NCI-H1694 treated with DMSO at 0.1 percent for 48 hours (cell line): ENCODE measurements around the gene GABRB1.

Source experiments
- DNase-seq: peaks from one replicate; lab custom pipeline; 2025; lab: John Stamatoyannopoulos, UW

The GABRB1 gene

DNA sequence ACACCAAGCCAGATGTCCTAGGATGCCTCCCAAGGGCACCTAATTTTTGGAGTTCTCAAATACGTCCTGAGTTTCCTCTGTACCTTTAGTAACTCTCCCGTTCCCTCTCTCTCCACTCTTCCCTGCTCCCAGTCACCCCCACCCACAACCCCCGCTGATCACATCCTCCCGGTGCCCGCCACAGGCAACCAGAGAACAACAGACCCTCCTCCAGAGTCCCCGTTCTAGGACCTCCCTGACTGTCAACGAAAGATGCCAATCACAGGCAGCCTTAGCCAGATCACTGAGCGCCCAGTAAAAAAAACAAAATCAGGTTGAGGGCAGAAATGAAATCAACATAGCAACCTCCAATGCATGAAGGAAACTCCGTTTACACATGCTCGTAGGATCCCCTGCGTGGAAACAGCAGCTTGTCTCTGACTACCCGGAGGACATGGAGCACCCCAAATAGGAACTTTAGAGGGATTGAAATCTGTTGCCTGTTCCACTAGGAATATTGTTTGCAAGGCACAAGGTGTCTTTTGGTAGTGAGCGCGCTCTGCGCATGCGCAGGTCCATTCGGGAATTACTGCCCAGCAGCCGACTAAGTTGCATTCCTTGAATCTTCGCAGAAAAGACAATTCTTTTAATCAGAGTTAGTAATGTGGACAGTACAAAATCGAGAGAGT lies at the start of gene GABRB1:
GABRB1 (plus strand) TSS at position 557 of the 668 bp plus-strand sequence.
- peak; percentile 13 for DNase-seq

DNA sequence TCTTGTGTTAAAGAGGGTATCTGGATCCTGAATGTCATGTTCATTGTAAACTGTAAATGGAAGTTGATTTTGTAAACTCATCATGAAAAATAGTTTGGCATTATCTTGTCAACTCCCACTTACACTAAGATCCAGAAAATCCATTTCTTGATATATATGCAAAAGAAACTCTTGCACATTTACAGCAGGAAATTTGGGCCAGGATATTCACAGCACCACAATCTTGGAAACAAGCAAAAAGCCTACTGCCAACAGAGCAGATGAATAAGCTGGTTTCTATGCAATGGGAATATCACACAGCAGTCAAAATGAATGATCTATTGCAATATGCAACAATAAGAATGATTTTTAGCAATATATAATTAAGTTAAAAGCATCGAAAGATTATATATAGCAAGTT lies 46.6 kb upstream of the GABRB1 start:
- DNase-seq, result no peak

DNA sequence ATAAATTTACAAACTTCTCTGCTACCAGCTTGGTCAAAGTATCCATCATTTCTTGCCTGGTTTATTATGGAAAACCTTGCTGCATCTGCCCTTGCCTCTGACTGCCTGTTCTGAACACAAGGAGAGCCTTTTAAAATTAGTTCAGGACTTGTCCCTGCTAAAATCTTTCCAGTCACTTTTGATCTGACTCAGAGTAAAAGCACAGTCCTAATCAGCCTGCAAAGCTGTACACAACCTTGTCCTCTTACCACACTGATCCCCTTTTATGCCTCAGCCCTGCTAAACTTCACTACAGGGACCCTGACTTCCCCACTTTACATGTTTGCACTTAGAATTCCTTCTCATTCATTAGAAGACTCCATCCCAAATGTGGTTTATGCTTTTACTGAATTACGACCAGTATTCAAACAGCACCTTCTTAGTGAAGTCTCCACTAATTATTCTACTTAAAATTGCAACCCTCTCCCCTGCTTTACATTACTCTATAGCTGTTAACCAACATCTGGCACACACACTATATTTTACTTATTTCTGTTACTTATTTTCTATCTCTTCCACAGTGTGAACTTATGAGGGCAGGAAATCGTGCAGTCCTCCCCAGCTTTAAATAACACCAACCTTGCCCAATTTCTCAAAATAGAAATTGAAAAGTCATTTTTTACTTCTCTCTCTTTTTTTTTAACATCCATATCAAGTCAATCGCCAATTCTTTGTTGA lies 44.3 kb upstream of the GABRB1 start:
- no peak for DNase-seq

DNA sequence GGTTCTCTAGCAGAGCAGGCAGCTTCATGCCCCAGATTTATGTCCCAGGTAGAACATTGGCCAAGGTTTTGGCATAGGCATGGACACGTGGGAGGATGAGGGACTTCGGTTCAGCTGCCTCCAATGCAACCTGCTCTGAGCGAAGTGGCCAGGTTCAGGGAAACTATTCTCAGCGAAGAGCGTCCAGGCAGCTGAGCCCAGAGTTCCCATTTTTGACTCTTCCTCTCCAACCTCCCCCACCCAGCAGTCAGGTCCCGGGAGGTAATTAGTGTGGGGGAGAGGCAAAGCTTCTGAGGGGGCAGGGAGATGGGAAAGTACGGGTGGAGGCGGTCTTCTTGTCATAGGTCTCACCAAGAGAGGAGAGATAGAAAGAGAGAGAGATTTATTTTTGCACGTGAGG lies 39.0 kb upstream of the GABRB1 start:
- no peak for DNase-seq

DNA sequence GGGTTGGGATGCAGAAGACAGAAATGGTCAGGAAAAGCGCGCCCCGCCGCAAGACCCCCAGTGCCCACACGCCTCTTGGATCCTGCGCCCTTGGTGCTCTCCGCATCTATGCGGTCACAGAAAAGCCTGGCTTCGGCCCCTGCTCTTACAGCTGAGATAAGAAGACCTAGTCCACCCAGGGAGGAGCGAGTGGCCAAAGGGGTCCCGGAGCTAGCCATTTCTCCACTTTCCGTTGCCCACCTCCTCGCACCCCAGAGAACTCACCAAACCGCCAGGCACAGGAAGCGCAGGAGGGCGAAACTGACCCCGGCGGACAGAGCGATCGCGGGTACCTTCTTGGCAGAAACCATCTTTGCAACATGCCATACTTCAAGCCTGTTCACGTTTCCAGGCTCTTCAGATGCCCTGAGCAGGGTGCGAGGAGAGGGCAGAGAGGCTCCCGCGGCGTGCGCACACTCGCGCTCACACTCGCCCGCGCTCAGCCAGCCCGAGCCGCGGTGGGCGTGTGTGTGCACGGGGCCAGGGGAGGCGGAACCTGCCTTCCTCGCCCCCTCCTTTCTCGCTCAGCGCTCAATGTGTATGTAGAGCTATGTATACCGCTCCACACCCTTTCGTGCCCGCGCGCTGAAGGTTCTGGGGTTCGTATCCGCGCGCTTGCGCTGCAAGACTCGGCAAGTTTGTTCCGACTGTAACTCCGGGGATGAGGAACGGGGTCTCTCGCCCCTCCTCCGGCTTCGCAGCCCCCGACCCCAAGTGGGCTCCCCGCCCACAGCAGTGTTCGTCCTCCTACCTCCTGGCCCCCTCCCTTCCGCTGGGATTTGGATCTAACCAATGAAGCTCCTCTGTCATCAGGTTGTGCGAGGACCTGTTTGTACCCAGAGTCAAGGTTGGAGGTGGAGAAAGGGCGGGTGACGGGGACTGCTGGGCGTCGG lies 38.0 kb upstream of the GABRB1 start, which contains the start of gene GABRA4:
GABRA4 (minus strand) TSS at position 507 of the 932 bp plus-strand sequence; CDS start at position 350, 157 bp downstream.
- no peak for DNase-seq

DNA sequence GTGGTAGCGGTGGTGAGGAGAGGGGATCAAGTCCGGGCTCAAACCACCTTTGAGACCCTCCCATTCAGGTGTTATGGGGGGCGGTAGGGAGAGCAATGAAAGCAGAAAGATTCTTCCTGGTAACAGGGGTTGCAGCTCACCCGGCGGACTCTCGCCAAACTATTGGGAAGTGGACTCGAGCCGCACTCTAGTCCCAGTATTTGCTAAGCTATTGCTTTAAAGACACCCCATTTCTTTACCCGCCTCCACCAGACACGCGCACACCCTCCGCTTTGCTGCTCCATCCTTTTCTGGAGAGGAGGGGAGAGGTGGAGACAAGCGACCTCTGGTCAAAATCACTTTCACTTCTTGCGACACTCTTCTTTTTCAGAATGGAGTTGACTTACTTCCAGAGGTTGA lies 37.4 kb upstream of the GABRB1 start:
- DNase-seq, result no peak

DNA sequence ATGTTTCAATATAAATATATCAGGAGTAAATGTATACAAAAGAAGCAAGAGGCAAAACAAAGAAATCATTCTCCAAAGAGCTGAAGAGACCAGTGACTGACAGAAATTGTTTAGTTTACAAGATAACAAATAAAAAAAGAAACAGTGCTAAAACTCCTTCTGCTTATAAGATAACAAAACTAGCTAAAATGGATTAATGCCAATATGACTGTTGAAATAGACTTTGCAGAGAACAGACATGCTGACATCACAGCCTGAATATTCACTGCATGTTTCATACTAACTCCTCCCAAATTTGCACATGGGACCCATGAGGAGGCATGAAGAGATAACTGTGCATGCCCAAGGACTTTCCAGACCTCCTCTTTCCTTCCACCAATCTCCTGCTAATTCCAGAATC lies 31.8 kb upstream of the GABRB1 start:
- no peak for DNase-seq

DNA sequence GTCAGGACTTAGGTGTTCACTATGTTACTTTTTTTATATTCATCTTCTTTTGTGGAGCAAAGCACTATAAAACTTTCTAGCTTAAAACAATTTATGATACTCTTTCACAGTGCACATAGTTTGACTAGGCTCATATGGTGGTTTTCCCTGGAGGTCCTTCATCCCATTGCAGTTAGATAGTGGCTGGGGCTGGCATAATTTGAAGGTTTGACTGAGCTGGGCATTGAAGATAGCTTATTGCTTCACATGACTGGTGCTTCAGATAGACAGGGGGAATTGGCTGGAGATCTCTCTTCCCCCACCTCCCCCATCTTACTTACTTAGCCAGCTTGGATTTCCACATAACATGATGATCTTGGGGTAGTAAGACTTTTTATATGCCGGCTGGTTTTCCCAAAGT lies 31.0 kb upstream of the GABRB1 start:
- DNase-seq, result no peak

DNA sequence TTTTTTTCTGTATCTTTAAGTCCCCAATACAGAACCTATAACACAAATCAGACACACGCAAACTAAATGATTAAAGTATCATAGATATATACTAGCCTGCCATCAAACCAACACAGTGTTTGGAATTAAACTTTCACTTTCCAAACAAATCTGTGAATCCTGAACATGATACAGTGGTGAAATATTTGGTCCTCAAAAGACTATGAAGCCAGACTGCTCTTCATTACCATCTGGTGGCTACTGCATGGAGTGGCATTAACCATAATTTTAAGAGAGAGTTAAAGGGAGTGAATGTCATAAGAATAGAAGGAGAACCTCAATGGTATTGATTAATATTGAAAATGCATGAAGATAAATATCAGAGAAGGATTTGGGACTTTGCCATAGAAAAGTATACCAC lies 28.8 kb upstream of the GABRB1 start:
- DNase-seq, result no peak

DNA sequence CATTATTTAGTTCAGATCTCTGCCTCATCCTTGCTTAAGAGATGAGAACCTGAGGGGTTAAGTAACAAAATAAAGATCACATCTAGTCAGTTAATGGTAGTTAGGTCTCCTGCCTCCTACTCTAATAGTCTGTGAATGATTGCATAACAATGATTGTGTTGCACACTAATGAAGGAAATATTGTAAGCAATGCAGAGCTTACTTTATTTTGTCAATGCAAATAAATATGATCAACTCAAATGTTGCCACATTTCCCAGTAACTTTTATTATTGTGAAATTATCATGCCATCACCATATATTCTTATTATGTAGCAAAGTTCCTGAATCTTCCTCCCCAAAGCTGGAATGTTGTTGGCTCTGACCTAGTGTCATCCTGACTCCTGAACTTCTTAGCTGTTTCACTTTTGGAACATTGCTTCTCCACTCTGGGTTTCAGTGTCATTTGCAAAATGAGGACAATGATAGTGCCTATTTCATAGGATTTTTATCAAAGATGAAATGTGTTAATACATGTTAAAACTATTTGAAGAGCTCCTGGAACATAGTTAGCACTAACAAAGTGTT lies 20.9 kb upstream of the GABRB1 start:
- no peak for DNase-seq

DNA sequence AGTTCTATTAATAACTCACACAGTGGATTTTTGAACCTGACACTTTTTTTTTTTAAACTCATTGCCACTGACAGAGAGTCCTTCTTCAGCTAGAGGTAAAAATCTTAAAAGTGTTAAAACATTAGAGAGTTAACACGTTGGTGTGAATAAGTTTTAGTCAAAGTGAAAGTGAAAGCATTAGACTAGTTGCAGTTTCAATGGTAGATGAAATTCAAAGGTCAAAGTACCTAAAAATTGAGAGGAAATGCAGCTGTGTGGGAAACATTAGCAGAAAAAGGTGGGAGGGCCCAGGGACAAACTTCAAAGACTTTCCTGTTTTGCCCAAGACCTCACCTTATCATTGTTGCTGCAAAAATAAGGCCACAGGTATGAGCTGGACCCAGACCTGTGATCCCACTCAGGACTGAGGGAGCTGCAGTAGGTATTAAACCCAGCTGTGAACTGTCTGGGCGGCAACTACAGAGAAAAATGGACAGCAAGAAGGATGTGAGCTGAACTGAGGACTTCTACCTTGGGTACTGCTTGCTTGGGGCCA lies 20.4 kb upstream of the GABRB1 start:
- DNase-seq, result no peak

DNA sequence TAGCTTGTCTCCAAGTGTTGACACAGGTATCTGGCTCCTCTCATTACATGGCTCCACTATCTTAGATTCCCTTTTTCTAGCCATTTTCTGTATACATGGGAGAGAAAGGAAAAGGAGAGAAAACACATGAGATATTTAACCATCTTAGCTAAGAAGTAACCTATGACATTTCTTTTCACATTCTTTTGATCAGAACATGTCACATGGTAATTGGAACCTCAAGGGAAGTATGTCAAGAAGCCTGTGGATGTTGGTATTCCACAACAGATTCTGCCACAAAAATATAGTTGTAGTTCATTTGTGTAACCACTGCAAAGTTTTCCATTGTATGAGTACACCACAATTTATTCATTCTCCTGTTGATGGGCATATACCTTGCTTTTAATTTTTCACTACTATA lies 18.7 kb upstream of the GABRB1 start:
- DNase-seq, result no peak

DNA sequence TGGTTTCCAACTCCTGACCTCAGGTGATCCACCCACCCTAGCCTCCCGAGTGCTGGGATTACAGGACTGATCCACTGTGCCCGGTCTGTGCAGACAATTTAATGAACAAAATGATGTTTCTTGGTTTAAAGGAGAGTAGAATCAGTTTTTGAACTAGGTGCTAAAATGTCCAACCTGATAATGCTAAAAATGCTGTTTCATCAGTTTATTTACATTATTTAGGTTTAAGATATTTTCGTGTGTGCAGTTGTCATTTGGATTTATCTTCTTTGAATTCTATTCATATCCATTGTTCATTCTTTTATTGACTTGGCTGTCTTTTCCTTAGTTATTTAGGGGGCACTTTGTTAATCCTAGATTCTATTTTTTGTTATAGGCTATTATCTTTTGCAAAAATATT lies 18.0 kb upstream of the GABRB1 start:
- DNase-seq, result no peak

DNA sequence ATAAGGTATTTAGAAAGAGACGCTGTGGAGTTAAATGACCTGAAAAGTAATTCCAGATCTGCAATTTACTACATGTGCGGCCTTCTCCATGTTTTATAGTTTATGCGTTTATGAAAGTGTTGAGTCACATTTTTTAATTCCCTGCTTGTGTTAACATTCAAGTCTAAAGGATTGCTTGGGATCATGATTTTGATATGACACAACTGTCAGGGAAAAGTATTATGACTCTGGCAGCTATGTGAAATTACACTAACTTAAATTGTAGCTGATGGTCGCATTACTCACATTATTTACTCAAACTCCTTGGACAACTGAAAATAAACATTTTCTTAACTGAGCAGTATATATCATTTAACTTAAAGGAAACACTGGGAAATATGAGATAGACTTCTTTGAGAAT lies 14.3 kb upstream of the GABRB1 start:
- DNase-seq, result no peak

DNA sequence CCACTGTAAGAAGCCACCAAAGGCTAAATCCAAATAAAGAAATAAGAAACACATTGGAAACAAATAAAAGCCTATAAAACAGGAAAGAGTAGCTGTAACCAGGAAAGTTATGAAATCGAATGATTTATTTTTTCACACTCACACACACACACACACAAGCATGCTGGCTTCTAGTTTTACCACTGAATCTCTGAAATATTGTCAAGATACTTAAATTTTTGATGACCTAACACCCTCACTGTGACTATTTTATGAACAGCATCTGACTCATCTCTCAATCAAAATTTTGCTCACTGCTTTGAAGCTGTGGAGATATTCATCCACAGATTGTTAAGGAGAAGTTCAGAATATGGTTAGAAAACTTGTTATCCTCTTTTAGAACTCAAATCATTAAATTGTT lies 13.9 kb upstream of the GABRB1 start:
- no peak for DNase-seq

DNA sequence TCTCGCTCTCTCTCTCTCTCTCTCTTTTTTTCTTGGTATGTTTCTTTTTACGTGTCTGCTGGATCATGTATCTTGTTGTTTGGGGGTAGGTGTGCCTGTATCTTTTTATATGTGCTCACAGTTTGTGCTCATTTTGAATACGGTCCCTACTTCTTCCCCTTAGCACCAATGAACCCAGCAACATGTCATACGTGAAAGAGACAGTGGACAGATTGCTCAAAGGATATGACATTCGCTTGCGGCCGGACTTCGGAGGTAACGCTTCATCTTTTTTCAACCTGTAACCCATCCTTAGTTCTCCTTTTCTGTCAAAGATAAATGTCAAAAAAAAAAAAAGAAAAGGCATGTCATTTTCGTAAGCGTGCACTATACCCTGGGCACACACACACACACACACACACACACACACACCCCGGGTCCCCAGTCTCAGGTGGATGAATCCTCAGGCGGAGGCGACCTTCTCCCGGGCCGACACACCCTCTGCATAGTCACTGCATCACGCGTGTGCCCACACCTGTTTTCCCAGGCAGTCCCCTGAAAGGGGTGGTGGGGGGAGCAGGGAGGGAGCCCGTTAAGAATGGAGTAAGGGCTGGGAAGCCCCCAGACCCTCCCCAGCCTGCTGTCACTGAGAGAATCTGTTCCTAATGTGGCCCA lies 511 bp downstream of the GABRB1 start:
- no peak for DNase-seq

DNA sequence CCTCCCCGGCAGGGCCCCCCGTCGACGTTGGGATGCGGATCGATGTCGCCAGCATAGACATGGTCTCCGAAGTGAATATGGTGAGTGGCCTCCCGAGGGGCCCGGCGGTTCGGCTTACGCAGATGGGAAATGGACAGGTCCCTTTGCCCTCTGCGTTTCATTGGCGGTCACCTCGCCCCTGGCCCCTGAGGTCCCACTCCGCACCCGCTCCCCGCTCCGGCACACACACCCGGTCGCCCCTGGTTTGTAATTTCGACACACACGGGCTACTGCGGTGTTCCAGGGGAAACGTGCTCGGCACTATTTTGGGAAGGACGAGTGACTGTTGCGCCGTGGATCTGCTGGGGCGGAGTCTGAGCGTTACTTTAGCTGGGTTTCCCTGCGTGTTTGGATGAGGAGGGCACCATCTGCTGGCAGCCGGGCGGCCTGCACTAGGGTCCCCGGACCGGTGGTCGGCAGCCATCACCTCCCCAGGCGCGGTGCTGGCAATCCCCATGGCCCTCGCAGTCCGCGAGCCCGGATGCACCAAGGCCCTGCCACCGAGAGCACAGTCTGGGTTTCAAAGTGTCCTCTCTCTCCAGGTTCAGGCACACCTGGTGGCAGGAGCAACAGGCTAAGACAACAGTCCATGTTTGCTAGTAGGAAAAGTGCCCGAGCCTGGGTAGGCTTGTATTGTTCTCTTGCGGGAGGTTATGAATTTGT lies 1.2 kb downstream of the GABRB1 start:
- DNase-seq, result peak; percentile 51

DNA sequence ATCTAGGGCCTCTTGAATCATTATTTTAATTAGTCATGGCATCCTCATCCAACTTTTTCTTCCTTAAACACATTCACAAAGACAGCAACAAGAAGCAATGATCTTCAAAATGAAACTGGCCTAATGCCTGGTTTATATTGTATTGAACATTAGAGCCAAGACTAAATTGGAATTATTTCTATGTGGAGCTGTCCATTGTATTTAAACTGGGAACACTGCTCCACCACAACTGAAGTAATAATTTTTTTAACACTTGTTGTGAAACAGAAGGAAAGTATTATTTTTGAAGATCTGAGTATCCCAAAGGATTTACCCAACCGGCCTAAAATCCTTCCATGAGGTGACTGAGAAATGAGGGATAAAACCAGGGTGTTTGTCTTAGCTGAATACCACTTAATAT lies 6.9 kb downstream of the GABRB1 start:
- no peak for DNase-seq

DNA sequence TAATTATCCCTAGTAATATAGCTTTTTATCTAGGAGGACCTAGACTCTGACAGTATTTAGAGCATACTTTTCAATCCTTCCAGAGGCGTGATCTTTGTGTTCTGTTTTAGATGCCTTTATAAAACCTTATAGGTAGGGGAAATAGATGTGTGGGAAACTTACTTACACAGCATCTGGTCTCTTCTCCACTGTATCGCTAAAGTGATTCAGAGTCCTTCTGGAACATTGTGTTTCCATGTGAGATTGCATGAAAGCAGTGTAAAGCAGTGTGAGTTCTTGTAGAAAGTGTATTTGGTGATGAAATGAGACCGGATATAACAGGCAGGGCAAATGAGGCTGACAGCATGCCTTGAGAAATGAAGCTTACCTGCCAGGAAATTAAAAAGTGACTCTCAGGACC lies 9.5 kb downstream of the GABRB1 start:
- no peak for DNase-seq

DNA sequence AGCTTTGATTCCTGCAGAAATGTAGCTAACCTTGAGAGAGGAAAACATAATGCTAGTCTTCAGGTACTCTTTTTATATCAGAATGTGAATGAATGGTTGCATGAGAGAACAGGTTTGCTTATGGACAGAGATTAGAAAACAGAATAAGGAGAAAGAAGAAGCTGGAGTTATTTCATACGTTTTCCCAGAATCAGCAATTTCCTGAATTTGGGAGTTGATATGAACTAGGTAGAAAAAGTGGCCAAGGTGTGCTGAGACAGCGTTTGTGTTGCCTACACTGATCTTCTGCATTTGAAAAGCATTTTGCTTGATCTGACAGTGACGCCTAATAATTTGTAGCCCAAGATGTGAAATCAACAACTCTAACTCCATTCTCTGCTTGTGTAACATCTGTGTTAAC lies 12.5 kb downstream of the GABRB1 start:
- DNase-seq, result no peak

DNA sequence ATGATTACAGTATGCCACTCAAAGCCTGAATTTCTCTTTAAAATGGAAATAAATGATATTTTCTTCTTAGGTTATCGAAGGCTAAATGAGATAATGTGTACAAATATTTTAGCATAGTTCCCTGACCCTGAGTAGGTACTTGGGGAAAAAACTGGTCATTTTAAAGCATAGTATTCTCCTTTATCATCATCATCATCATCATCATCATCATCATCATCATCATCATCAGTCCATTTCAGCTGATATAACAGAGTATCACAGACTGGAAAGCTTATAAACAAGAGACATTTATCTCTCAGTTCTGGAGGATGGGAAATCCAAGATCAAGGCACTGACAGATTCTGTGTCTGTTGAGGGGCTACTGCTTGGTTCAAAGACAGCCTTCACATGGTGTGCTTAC lies 13.9 kb downstream of the GABRB1 start:
- no peak for DNase-seq
